ENCODE results near the gene MAGI2.
A peak's percentile ranks its signal among the peaks of the same experiment; 100 is the strongest.
"Not testable (repeated sequence)": the region's sequence is repeated elsewhere in the genome, so short reads cannot be mapped to it uniquely, and the experiment has no call there.

The MAGI2 gene

DNA sequence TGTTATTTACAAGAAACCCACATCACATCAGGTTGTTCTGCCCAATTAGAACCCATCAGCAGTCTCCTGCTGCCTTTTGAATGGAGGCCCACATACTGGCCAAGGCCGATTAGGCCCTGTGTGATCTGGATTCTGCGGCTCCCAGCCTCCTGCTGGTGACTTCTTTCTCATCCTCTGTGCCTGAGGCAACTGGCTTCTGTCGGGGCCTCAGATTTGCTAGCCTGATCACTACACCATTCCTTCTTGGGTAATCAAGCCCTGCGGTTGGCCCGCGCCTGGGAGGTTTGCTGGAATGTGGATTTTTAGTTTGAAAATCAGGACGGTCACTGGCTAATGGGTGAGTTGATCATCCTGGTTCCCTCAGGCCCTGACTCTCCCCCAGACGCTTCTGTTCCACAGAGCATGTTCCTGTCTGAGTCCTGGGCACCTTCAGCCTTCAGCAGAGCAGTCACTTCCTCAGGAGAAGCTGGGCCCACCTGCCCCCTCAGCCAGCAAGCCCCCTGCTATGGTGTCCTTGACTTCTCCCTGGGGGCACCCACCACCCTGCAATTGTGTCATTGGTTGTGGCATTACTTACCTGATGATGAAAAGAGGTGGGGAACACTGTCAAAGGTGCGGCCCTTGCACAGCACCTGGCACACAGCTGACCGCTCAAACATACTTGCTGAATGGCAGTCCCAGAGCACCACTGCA is 1447.3 kb downstream of the MAGI2 start:
- no peak for DNase-seq (ENCODE audit: low read depth, low spot score)

DNA sequence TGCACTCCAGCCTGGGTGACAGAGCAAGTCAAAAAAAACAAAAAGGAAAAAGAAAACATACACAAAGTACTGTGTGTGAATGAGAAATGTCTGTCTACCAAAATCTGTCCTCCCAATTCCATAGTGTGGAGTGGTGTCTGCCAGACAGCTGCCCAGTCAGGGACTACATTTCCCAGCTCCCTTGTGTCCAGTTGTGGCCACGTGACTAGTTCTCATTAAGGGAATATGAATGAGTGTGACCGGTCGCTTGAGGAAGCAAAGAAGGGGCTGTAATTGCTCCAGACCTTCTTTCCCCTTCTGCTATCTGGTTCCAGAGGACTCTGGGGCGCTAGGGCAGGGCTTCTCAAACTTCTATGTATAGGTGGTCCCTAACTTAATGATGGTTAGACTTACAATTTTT is 1450.8 kb downstream of the MAGI2 start:
- no peak for DNase-seq (ENCODE audit: low read depth, low spot score)

DNA sequence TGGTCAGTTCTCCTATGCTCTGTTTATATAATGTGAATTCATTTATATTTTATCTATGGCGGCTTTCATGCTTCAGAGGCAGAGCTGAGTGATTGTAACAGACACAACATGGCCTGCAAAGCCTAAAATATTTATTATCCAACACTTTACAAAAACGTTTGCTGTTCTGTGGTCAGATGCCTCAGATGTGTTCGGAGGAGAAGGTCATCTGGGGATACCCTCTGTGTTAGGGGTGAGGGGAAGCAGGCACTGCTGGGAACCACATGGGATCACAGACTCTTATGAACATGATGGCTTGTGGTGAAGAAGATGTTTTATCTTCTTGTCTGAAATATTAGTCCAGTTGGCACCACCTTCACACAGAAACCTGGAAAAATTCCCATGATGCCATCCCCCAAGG is 1451.4 kb downstream of the MAGI2 start:
- no peak for DNase-seq (ENCODE audit: low read depth, low spot score)

DNA sequence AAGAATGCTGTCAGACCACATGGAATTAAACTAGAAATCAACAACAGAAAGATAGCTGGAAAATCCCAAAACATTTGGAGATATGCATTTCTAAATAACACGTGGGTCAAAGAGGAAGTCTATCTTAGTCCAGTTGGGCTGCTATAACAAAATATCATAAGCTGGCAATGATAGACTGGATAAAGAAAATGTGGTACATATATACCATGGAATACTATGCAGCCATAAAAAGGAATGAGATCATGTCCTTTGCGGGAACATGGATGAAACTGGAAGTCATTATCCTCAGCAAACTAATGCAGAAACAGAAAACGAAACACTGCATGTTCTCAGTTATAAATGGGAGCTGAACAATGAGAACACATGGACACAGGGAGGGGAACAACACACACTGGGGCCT is 1454.3 kb downstream of the MAGI2 start:
- not testable (repeated sequence) for DNase-seq (ENCODE audit: low read depth, low spot score)

DNA sequence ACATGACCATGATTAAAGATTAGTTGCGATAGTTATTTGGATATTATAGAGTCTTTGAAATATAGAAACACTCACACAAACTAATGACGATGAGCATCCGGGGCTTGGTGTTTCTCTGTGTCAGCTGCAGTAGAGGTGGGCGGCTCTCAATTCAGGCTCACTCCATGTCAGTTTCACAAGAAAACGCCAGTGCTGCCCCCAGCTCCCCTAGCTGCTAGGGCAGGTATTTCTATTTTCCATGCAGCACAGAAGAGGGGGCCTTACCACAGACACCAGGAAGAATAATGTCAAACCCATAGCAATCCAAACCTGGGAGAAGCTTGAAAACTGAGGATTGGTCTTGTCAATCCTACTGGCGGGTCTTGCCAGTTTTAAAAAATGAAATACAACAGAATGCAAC is 1457.8 kb downstream of the MAGI2 start:
- DNase-seq (ENCODE audit: low read depth, low spot score): no peak

DNA sequence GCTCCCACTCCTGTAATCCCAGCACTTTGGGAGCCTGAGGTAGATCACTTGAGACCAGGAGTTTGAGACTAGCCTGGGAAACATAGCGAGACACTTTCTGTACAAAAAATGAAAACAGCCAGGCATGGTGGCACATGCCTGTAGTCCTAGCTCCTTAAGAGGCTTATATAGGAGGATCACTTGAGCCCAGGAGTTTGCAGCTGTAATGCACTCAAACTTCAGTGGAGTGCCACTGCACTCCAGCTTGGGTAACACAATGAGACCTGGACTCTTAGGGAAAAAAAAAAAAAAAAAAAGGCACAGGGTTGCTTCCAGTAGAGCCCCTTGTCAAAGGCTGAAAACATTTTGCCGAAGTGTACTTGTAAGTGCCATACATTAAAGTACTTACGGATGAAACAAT is 1459.6 kb downstream of the MAGI2 start:
- no peak for DNase-seq (ENCODE audit: low read depth, low spot score)

DNA sequence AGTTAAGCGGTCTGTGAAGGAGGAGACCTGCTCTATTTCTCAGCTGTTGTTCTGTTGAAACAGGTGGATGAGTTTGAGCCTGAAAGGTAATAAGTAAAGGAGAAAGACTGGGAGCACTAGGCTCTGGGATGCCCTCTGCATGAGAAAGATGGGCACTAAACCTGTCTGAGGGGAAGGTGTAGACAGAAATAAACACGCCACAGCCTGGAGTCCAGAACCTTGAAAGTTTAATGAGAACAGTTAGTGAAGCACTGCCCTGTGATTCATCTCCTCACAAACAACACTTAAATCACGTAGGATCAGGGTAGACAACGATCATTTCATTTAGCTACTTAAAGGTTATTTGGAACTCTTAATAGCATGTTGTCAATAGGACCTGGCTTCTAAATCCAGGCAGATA is 1461.8 kb downstream of the MAGI2 start:
- no peak for DNase-seq (ENCODE audit: low read depth, low spot score)

DNA sequence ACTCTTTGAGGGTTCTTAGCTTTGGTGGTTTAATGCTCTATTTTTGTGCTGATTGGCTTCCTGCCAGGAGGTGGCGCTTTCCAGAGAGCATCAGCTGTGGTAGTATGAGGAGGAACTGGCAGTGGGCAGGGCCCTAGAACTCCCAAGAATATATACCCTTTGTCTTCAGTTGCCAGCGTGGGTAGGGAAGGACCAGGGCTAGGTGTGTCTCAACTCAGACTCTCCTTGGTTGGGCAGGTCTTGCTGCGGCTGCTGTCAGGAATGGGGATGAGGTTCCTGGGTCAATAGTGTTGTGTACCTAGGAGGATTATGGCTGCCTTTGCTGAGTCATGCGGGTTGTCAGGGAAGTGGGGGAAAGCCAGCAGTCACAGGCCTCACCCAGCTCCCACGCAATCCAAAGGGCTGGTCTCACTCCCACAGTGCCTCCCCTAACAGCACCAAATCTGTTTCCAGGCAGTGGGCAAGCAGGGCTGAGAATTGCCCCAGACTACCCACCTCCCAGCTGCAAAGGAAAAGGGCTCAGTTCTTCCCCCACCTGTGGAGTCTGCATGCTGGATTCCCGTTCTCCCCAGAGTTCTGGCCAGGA is 1463.4 kb downstream of the MAGI2 start:
- DNase-seq (ENCODE audit: low read depth, low spot score): peak; percentile 4

DNA sequence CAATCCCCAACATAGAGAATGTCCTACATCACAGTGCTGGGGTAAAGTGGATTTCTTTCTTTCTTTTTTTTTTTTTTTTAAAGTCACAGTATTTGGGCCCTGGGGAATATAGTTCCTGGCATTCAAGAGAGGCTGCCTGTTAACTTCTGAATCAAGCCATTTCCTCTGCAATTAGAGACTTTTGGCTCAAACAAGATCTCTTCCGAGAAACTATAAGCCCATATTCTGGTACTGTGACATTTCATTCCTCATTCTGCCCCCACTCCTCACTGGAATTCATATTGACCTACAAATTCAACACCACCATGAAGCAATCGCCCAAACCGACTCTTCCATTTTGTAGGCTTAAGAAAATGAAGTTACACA is 1467.5 kb downstream of the MAGI2 start:
- DNase-seq (ENCODE audit: low read depth, low spot score): no peak

DNA sequence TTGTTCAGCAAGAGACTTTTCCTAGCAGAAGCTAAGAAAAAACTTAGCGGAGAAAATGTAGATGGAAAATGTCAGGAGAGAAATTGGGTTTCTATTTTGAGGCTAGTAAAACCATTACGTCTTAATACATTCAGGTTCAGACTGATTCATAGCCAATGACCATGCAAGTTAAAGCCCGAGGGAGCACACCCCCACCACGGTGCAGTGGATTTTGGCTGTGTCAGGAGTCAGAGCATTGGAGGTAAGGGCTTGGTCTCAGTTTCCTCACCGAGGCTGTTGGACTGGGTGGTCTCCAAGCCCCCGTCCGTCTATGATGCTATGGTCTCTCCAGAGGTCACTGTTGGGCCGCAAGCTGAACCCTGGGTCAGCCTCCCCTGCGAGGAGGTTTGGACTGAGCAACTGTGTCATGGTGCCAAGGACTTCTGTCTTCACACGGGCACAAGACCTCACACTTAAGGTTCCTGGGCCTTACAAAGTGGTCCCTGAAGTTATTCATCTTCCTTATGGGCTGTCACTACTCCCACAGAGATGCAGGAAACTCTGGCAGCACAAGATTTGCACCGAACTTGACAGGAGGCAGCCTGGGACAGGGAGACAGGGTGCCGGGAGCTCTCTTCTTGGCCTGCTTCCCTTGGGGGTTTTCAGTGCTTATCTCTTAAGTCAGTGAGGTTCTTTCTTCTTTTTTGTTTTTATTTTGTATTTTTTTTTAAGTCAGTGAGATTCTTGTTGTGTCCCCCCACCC is 1468.1 kb downstream of the MAGI2 start:
- no peak for DNase-seq (ENCODE audit: low read depth, low spot score)

DNA sequence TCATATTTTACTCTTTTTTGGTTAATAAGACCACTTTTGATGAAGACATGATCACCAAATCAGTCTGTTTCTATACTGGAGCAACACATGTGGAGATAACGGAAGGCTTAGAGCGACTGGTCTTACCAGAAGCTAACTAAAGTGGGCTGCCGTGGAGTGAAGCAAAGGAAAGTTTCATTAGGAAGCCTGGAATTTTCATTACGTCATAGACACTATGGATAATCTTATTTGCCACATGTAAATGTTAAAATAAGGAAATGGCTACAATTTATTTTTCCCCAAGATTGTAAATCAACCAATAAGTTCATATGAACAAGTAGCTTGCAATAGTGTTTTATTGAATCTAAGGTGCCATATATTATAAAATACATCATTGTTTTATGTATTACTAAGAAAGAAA is 1469.5 kb downstream of the MAGI2 start:
- no peak for DNase-seq (ENCODE audit: low read depth, low spot score)

DNA sequence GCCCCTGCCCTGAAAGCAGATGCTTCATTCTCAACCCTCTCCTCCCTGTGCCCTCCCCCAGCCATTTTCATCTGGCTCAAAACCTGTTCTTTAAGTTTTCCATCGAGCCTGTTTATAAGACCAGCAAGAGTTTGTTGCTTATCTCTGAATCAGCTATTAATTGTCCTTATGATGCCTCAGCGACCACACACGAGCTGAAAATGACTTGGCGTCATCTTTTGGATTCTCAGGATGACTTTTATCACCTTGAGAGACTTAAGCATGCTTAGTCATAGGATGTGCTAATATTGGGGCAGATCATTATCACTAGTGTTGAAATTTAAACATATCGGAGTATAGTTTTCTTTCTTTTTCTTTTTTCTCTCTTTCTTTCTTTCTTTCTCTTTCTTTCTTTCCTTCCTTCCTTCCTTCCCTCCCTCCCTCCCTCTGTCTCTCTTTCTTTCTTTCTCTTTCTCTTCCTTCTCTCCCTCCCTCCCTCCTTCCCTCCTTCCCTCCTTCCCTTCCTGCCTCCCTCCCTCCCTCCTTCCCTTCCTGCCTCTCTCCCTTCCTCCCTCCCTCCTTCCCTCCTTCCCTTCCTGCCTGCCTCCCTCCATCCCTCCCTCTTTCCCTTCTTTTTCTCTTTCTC is 1470.4 kb downstream of the MAGI2 start:
- no peak for DNase-seq (ENCODE audit: low read depth, low spot score)

DNA sequence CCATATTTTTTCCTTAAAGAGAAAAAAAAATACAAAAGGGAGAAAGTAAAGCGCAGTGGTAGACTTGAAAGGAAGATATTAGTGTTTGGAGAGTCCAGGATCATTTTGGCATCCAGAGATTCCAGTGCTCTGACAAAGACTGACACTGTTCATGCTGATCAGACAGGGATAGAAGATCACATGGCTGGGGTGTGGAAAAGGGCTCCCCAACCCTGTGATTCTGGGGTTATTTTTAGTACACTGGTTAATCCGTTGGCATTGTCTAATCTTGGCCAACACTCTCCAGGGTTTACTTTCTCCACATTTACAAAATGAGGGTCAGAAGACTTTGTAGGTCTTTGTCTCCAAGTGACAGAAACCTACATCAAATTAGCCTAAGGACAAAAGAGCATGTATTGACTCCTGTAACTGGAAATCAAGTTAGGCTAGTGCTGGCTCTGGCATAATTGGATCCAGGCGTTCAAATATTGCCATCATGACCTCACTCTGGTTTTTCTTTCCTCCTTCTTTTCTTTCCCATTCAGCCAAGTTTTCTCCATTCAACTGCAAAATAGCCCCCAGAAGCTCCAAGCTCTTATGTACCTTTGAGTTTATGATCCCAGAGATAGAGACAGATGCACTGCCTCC is 1473.3 kb downstream of the MAGI2 start:
- no peak for DNase-seq (ENCODE audit: low read depth, low spot score)

DNA sequence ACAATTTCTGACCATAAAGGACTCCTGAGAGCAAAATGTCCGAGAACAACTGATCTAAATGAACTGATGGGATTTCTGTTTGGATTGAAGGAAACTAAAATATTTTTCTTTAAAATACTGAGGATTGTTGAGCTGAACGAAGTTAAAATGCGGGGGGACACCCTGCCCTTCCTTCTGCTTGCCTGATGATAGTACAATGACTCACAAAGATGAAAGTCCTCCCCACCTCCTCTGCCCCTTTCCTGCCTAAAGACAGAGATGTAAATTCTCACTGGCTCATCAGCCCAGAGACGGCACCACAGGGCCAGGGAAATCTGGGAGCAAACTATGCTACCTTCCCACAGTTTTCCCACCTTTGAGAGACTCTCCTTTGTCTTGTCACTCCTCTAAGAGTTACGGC is 1474.2 kb downstream of the MAGI2 start:
- peak; percentile 3 for DNase-seq (ENCODE audit: low read depth, low spot score)

DNA sequence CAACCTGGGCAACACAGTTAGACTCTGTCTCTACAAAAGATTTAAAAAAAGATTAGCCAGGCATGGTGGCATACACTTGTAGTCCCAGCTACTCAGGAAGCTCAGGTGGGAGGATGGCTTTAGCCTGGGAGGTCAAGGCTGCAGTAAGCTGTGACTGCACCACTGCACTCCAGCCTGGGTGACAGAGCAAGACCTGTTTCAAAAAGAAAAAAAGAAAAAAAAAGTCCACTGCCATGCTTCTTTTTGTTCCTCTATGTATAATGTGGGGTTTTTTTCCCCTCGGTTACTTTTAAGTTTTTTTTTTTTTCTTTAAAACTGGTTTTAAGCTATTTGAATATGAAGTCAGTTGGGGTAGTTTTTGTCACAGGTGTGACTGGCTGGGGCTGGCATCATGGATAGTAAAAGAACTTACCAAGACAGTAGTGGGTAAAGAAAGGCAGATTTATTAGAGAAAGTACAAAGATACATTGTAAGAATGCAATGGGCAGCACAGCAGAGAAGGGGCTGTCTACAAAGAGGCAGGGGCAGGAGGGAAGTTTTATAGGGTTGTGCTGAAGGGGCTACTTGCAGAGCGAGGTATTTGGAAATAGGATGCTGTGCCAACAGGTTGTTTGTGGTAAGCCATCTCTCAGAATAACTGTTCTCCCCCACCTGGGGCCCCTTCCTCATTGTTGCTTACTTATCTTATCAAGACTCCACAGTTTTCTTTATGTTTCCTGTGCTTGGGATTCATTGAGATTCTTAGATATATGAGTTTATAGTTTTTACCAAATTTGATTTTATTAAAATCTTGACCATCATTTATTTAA is 1477.6 kb downstream of the MAGI2 start:
- no peak for DNase-seq (ENCODE audit: low read depth, low spot score)

DNA sequence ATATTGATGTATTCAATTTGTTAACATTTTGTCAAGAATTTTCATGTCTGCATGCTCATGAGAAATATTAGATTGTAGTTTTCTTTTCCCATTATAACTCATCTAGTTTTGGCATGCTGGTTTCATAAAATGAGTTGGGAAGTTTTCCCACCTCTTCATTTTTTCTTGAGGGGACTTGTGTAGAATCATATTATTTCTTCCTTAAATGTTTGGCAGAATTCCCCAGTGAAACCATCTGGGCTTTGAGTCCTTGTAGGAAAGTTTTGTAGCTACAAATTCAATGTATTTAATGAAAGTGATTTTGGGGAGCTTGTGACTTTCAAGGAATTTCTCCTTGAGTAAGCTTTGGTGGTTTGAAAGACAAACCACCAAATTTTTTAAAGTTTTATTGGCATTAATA is 1481.7 kb downstream of the MAGI2 start:
- no peak for DNase-seq (ENCODE audit: low read depth, low spot score)

DNA sequence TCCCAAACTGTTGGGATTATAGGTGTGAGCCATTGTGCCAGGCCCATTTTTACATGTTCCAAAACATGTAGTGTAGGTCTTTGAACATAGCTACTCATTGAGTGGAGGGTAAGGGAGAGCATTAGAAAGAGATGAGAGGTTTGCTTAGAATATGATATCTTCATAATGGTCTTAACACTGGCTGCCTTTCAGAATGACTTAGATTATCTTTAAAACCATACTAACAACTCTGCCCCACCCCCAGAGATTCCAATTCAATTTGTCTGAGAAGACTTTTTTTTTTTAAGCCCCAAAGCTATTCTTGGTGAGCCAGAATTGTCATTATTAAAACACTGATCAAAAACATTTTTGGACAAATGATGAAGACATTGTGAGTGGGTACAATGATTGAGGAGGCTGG is 1486.0 kb downstream of the MAGI2 start:
- no peak for DNase-seq (ENCODE audit: low read depth, low spot score)
